HepG2 (cell line): ENCODE measurements around the gene GPR61. TPM values are rescaled to one million over a fixed set of nuclear protein-coding genes. Genes with fewer than 3 reads are reported as not detected.

Source experiments
- CAMTA2 ChIP-seq: sonication (generic); formaldehyde crosslinking; IDR thresholded peaks from 2 replicates; pipeline ENCODE4 v1.4.0; 2020; ENCODE audit warnings: mild to moderate bottlenecking, missing genetic modification reagents, borderline replicate concordance
- HES4 ChIP-seq: sonication (generic); formaldehyde crosslinking; IDR thresholded peaks from 2 replicates; pipeline ENCODE4 v1.9.0; 2021; ENCODE audit warnings: mild to moderate bottlenecking, missing genetic modification reagents, borderline replicate concordance
- HNRNPK ChIP-seq: fragments of 200-400 bp; formaldehyde crosslinking; IDR thresholded peaks from 2 replicates; pipeline ENCODE4 v1.6.1; 2018; ENCODE audit warnings: low read length, low read depth, moderate library complexity, mild to moderate bottlenecking; ENCODE audit not compliant: poor library complexity, severe bottlenecking
- KLF12 ChIP-seq: sonication (generic); formaldehyde crosslinking; IDR thresholded peaks from 2 replicates; pipeline ENCODE4 v1.4.0; 2020; ENCODE audit warnings: missing genetic modification reagents, borderline replicate concordance
- SALL1 ChIP-seq: sonication (generic); formaldehyde crosslinking; IDR thresholded peaks from 2 replicates; pipeline ENCODE4 v1.8.0; 2022; ENCODE audit warnings: mild to moderate bottlenecking, missing genetic modification reagents
- SKI ChIP-seq: fragments of 450-650 bp; IDR thresholded peaks from one replicate; pipeline ENCODE4 v1.6.1; 2018; ENCODE audit warnings: mild to moderate bottlenecking; ENCODE audit not compliant: partially characterized antibody
- ZKSCAN1 ChIP-seq: fragments of 150-350 bp; IDR thresholded peaks from 2 replicates; pipeline ENCODE4 v1.6.1; 2014; ENCODE audit warnings: low read length
- ZNF761 ChIP-seq: sonication (generic); formaldehyde crosslinking; conservative IDR thresholded peaks from 2 replicates; pipeline ENCODE4 v1.4.0; 2020; ENCODE audit warnings: mild to moderate bottlenecking, missing genetic modification reagents
- ZNF839 ChIP-seq: sonication (generic); formaldehyde crosslinking; IDR thresholded peaks from 2 replicates; pipeline ENCODE4 v1.4.0; 2020; ENCODE audit warnings: missing genetic modification reagents, mild to moderate bottlenecking, borderline replicate concordance
- ZSCAN20 ChIP-seq: sonication (generic); formaldehyde crosslinking; IDR thresholded peaks from 2 replicates; pipeline ENCODE4 v1.4.0; 2020; ENCODE audit warnings: missing genetic modification reagents, mild to moderate bottlenecking, borderline replicate concordance
- polyA plus RNA-seq, 8 experiments: library from polyadenylated mRNA; depleted of rRNA in 3 of 8; stranded (reverse) in 7 of 8; unstranded in 1 of 8; fragments of >200 nt; fragmentation: Illumina TruSeq in 4 of 8; extraction: Trizol in 4 of 8; gene quantifications; 2 replicates each; pipeline versions ENCODE4 v1.2.1 to v1.2.3, GENCODE V29; 2011 to 2016; ENCODE audit warnings: low read depth in 4 of 8, missing spikeins in 1 of 8, mixed read lengths in 1 of 8; ENCODE audit not compliant: insufficient read depth in 1 of 8
- total RNA-seq, 5 experiments: library from RNA; depleted of rRNA; stranded (reverse); fragments of >200 nt; fragmentation: Illumina TruSeq; extraction: Trizol; gene quantifications; 2 replicates each; pipeline ENCODE4 v1.2.3, GENCODE V29; 2016; ENCODE audit warnings: low read depth in 1 of 5
- TF ChIP-seq, protein P1 (sequence below): sonication (generic); formaldehyde crosslinking; IDR thresholded peaks from 2 replicates; pipeline ENCODE4 v1.4.0; 2020; ENCODE audit warnings: missing genetic modification reagents
- TF ChIP-seq, protein P2 (sequence below): sonication (generic); formaldehyde crosslinking; IDR thresholded peaks from 2 replicates; pipeline ENCODE4 v1.5.0; 2020; ENCODE audit warnings: missing genetic modification reagents
- TF ChIP-seq, protein P3 (sequence below): sonication (generic); formaldehyde crosslinking; IDR thresholded peaks from 2 replicates; pipeline ENCODE4 v1.5.1; 2020; ENCODE audit warnings: missing genetic modification reagents, mild to moderate bottlenecking, borderline replicate concordance
- TF ChIP-seq, protein P4 (sequence below): sonication (generic); formaldehyde crosslinking; IDR thresholded peaks from 2 replicates; pipeline ENCODE4 v1.5.0; 2020; ENCODE audit warnings: missing genetic modification reagents
- TF ChIP-seq, protein P5 (sequence below): sonication (generic); formaldehyde crosslinking; IDR thresholded peaks from 2 replicates; pipeline ENCODE4 v1.4.0; 2020; ENCODE audit warnings: mild to moderate bottlenecking, missing genetic modification reagents
- TF ChIP-seq, protein P6 (sequence below): sonication (generic); formaldehyde crosslinking; IDR thresholded peaks from 2 replicates; pipeline ENCODE4 v1.8.1; 2023; ENCODE audit warnings: mild to moderate bottlenecking, missing genetic modification reagents

Gene GPR61
- total and polyA plus RNA-seq, 2 of the 13 experiments (the other 11 are each of a cell fraction or from before 2014, with no cell fraction given) = not detected

DNA sequence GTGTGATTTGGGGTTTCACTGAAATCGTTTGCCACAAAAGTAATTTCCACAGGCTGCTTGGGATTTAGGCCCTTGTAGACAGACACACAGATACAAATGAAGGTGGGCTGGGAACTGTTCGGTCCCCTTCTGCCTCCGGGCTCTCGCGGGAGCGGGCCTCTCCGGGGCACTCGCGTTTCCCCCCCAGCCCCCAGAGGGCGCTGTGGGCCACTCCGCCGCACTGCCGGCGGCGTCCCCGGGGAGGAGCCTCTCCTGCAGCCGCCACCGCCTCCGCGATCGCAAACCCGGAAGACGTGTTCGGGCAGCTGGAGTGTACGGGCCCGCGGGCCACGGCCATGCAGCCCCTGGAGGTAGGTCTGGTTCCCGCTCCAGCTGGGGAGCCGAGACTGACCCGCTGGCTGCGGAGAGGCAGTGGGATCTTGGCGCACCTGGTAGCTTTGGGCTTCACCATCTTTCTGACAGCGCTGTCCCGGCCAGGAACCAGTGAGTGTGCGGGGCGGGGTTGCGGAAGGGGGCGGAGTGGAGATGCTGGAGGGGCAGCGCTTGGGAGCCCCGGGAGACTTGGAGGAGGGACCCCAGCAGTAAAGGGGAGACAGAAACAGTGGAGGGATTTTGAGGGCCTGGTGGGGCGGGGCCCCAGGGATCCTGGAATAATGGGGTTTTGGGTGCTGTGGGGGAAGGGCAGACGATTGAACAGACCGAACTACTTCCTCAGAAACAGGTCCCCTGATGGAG lies 45.7 kb upstream of the GPR61 start, which contains the start of gene CYB561D1 (continued):
- TF ChIP-seq, protein P1, sequence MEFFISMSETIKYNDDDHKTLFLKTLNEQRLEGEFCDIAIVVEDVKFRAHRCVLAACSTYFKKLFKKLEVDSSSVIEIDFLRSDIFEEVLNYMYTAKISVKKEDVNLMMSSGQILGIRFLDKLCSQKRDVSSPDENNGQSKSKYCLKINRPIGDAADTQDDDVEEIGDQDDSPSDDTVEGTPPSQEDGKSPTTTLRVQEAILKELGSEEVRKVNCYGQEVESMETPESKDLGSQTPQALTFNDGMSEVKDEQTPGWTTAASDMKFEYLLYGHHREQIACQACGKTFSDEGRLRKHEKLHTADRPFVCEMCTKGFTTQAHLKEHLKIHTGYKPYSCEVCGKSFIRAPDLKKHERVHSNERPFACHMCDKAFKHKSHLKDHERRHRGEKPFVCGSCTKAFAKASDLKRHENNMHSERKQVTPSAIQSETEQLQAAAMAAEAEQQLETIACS (CRISPR knock-in tag) = peak; percentile 49; the same call in 1 of the 2 replicates
- TF ChIP-seq KLF12 (CRISPR knock-in tag) = peak; percentile 44; the same call in 1 of the 2 replicates
- no peak for TF ChIP-seq ZNF839
- TF ChIP-seq HNRNPK = peak; percentile 58
- peak; percentile 86; the same call in 1 of the 2 replicates for TF ChIP-seq ZSCAN20 (CRISPR knock-in tag)
- peak; percentile 73; the same call in 1 of the 2 replicates for TF ChIP-seq HES4 (CRISPR knock-in tag)
- TF ChIP-seq ZNF761 = 0 out of 2 replicates have a peak, but pooled peaks have one; percentile 55
- TF ChIP-seq, protein P2, sequence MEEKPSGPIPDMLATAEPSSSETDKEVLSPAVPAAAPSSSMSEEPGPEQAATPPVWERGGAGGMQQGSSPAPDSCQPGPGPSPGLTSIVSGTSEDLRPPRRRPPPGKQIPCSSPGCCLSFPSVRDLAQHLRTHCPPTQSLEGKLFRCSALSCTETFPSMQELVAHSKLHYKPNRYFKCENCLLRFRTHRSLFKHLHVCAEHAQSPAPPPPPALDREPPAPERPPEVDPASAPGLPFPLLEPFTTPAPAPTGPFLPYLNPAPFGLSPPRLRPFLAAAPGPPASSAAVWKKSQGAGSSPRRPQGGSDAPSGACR (CRISPR knock-in tag) = peak; percentile 44; the same call in 1 of the 2 replicates
- TF ChIP-seq, protein P3, sequence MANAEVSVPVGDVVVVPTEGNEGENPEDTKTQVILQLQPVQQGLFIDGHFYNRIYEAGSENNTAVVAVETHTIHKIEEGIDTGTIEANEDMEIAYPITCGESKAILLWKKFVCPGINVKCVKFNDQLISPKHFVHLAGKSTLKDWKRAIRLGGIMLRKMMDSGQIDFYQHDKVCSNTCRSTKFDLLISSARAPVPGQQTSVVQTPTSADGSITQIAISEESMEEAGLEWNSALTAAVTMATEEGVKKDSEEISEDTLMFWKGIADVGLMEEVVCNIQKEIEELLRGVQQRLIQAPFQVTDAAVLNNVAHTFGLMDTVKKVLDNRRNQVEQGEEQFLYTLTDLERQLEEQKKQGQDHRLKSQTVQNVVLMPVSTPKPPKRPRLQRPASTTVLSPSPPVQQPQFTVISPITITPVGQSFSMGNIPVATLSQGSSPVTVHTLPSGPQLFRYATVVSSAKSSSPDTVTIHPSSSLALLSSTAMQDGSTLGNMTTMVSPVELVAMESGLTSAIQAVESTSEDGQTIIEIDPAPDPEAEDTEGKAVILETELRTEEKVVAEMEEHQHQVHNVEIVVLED (CRISPR knock-in tag) = peak; percentile 88
- peak; percentile 40; the same call in 1 of the 2 replicates for TF ChIP-seq CAMTA2 (CRISPR knock-in tag)
- TF ChIP-seq, protein P4, sequence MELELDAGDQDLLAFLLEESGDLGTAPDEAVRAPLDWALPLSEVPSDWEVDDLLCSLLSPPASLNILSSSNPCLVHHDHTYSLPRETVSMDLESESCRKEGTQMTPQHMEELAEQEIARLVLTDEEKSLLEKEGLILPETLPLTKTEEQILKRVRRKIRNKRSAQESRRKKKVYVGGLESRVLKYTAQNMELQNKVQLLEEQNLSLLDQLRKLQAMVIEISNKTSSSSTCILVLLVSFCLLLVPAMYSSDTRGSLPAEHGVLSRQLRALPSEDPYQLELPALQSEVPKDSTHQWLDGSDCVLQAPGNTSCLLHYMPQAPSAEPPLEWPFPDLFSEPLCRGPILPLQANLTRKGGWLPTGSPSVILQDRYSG = no peak
- TF ChIP-seq, protein P5, sequence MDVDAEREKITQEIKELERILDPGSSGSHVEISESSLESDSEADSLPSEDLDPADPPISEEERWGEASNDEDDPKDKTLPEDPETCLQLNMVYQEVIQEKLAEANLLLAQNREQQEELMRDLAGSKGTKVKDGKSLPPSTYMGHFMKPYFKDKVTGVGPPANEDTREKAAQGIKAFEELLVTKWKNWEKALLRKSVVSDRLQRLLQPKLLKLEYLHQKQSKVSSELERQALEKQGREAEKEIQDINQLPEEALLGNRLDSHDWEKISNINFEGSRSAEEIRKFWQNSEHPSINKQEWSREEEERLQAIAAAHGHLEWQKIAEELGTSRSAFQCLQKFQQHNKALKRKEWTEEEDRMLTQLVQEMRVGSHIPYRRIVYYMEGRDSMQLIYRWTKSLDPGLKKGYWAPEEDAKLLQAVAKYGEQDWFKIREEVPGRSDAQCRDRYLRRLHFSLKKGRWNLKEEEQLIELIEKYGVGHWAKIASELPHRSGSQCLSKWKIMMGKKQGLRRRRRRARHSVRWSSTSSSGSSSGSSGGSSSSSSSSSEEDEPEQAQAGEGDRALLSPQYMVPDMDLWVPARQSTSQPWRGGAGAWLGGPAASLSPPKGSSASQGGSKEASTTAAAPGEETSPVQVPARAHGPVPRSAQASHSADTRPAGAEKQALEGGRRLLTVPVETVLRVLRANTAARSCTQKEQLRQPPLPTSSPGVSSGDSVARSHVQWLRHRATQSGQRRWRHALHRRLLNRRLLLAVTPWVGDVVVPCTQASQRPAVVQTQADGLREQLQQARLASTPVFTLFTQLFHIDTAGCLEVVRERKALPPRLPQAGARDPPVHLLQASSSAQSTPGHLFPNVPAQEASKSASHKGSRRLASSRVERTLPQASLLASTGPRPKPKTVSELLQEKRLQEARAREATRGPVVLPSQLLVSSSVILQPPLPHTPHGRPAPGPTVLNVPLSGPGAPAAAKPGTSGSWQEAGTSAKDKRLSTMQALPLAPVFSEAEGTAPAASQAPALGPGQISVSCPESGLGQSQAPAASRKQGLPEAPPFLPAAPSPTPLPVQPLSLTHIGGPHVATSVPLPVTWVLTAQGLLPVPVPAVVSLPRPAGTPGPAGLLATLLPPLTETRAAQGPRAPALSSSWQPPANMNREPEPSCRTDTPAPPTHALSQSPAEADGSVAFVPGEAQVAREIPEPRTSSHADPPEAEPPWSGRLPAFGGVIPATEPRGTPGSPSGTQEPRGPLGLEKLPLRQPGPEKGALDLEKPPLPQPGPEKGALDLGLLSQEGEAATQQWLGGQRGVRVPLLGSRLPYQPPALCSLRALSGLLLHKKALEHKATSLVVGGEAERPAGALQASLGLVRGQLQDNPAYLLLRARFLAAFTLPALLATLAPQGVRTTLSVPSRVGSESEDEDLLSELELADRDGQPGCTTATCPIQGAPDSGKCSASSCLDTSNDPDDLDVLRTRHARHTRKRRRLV (CRISPR knock-in tag) = peak; percentile 67; the same call in 1 of the 2 replicates
- TF ChIP-seq, protein P6, sequence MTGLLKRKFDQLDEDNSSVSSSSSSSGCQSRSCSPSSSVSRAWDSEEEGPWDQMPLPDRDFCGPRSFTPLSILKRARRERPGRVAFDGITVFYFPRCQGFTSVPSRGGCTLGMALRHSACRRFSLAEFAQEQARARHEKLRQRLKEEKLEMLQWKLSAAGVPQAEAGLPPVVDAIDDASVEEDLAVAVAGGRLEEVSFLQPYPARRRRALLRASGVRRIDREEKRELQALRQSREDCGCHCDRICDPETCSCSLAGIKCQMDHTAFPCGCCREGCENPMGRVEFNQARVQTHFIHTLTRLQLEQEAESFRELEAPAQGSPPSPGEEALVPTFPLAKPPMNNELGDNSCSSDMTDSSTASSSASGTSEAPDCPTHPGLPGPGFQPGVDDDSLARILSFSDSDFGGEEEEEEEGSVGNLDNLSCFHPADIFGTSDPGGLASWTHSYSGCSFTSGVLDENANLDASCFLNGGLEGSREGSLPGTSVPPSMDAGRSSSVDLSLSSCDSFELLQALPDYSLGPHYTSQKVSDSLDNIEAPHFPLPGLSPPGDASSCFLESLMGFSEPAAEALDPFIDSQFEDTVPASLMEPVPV (CRISPR knock-in tag) = peak; percentile 73; the same call in 1 of the 2 replicates
- TF ChIP-seq ZKSCAN1 = no peak
- peak; percentile 85 for TF ChIP-seq SALL1 (CRISPR knock-in tag)
- peak; percentile 67 for TF ChIP-seq SKI
